ENCODE measurements around the gene TYW1B. TPM values are rescaled to one million over a fixed set of nuclear protein-coding genes. Genes with fewer than 3 reads are reported as not detected.
A peak's percentile ranks its signal among the peaks of the same experiment; 100 is the strongest.
"Not testable (repeated sequence)": the region's sequence is repeated elsewhere in the genome, so short reads cannot be mapped to it uniquely, and the experiment has no call there.

TYW1B gene
- total and polyA plus RNA-seq, 12 donors = 0.72 to 13.4 (median 2.5) TPM

DNA sequence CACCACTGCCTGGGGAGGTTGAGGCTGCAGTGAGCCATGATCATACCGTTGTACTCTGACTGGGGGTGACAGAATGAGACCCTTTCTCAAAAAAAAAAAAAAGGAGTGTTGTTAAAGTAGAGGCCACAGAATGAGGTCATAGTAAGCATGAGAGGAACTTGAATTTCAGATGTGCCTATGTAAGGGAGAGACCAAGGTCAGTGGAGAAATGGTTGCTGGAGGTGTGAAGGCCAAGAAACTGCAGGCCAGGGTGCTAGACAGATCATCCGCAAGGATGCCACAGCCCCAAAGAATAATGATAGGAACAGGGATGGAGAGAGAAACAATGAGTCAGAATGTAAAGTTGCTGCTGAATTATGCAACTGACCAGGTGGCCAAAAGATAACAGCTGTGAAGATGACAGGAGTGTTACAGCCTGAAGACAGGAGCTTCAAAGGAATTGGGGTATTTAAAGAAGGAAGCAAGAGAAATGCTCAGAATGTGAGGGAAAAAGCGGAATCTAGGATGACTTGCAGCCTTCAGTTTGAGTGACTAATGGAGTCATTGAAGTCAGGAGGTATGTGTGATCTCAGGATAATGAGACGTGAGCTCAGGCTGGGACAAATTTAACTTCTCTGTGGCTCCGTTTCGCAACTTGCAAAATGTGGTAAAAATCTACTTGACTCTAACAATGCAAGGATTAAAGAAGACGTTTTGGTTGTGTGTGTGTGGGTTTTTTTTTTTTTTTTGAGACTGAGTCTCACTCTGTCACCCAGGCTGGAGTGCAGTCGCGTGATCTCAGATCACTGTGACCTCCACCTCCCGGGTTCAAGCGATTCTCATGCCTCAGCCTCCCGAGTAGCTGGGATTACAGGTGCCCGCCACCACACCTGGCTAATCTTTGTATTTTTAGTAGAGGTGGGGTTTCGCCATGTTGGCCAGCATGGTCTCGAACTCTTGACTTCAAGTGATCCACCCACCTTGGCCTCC, 22.2 kb downstream of the TYW1B start:
- WGBS, 4 donors = 72 to 85% (median 76%) methylated on average over 15 of the region's 15 CpGs
- H3K27me3 ChIP-seq = no peaks in the 10 kb centered on the region
- TF ChIP-seq, protein P1, sequence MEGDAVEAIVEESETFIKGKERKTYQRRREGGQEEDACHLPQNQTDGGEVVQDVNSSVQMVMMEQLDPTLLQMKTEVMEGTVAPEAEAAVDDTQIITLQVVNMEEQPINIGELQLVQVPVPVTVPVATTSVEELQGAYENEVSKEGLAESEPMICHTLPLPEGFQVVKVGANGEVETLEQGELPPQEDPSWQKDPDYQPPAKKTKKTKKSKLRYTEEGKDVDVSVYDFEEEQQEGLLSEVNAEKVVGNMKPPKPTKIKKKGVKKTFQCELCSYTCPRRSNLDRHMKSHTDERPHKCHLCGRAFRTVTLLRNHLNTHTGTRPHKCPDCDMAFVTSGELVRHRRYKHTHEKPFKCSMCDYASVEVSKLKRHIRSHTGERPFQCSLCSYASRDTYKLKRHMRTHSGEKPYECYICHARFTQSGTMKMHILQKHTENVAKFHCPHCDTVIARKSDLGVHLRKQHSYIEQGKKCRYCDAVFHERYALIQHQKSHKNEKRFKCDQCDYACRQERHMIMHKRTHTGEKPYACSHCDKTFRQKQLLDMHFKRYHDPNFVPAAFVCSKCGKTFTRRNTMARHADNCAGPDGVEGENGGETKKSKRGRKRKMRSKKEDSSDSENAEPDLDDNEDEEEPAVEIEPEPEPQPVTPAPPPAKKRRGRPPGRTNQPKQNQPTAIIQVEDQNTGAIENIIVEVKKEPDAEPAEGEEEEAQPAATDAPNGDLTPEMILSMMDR (IDR thresholded peaks at IDR 0.05) = no peak
- H3K9me3 ChIP-seq (replicated peaks in 1 of 3) = no peaks in the 10 kb centered on the region
- H3K27ac ChIP-seq = no peak overlapping the region
- no peaks in the 10 kb centered on the region for H3K4me1 ChIP-seq (replicated peaks in 1 of 2)
- intact Hi-C loops (cut with DNase I) = no loop called here
- peak in 3 of 7 donors; percentile 13 to 37 (median 33) for DNase-seq
- H3K36me3 ChIP-seq (replicated peaks in 1 of 2) = peaks cover 0 to 5% of the 10 kb centered on the region in 2 donors
- no peak overlapping the region for H3K4me3 ChIP-seq

DNA sequence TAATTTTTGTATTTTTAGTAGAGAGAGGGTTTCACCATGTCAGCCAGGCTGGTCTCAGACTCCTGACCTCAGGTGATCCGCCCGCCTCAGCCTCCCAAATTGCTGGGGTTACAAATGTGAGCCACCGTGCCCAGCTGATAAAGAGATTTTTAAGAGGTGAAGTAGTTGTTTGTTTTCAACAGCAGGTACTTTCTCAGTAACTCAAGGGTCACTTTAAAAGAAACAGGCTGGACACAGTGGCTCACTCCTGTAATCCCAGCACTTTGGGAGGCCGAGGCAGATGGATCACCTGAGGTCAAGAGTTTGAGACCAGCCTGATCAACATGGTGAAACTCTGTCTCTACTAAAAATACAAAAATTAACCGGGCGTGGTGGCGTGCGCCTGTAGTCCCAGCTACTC, 24.2 kb downstream of the TYW1B start:
- H3K36me3 ChIP-seq (replicated peaks in 1 of 2); intact Hi-C loops (cut with DNase I); H3K27me3 ChIP-seq; H3K9me3 ChIP-seq (replicated peaks in 1 of 3); H3K27ac ChIP-seq; H3K4me1 ChIP-seq (replicated peaks in 1 of 2); H3K4me3 ChIP-seq; DNase-seq: not testable (repeated sequence)
- WGBS, 4 donors = 93 to 100% (median 97%) methylated on average over 8 of the region's 8 CpGs

DNA sequence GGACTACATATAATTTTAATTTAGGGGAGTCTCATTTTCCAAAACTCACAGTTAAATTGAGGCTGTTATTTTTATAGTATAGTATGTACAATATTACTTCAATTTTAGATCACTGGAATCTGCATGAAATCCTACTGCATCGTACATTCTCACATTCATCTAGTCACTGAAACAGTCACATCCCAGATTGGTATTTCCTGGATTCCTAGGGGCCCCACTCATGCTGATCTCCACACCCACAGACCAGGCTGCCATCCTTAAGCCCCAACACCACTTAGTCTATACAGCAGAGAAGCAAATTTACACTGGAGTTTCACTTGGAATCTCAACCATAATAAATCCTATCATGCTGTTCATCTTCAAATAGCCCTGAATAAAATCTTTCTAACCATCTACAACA, 26.4 kb downstream of the TYW1B start:
- H3K9me3 ChIP-seq (replicated peaks in 1 of 3); H3K27me3 ChIP-seq; DNase-seq; H3K27ac ChIP-seq; H3K4me1 ChIP-seq (replicated peaks in 1 of 2); H3K36me3 ChIP-seq (replicated peaks in 1 of 2); H3K4me3 ChIP-seq; intact Hi-C loops (cut with DNase I): not testable (repeated sequence)
- 0 to 50% (median 13%) methylated on average over 1 of the region's 1 CpG for whole genome bisulfite sequencing, 4 donors

DNA sequence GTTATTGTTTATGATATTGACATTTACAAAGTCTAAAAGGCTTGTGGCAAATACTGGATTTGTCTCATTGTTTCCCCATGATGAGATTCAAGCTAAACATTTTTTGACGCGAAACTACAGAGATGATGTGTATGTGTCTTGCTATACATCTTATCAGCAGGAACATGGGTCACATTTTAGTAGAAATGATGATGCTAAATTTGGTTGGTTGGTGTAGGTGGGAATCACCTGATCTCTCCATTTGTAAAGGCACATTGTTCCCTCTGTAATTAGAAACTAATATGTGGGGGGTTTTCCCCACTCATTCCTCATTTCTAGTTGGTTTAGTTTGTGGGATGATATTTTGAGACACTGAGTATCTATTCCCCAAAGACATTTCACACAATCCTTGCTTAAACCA, 32.6 kb downstream of the TYW1B start:
- DNase-seq; H3K4me1 ChIP-seq (replicated peaks in 1 of 2); H3K36me3 ChIP-seq (replicated peaks in 1 of 2); intact Hi-C loops (cut with DNase I); H3K4me3 ChIP-seq; H3K27ac ChIP-seq; H3K27me3 ChIP-seq; H3K9me3 ChIP-seq (replicated peaks in 1 of 3): not testable (repeated sequence)
- WGBS, 4 donors = 97 to 100% (median 99%) methylated on average over 2 of the region's 2 CpGs

DNA sequence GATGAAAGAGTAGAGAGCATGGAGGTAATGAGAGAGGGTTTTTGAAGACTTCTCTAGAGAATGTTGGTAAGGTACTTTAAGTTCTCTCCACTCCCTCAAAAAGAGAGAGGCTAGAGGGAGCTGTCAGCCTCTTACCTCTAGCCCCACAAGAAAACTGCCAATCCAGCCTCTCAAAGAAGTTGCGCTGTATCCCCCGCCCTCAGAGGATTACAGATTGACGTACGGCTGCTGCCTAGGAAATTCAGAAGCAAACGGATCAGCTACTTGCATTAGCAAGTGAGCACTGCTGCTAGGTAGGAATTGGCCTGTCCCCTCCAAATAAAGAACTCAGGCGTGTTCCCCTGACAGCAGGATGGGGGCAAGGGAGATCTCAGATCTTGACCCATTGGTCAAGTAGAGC, 34.2 kb downstream of the TYW1B start:
- no peak overlapping the region for H3K4me3 ChIP-seq
- no peaks in the 10 kb centered on the region for H3K9me3 ChIP-seq (replicated peaks in 1 of 3)
- DNase-seq = no peak
- no peaks in the 10 kb centered on the region for H3K4me1 ChIP-seq (replicated peaks in 1 of 2)
- intact Hi-C loops (cut with DNase I) = no loop called here
- H3K36me3 ChIP-seq (replicated peaks in 1 of 2) = no peaks in the 10 kb centered on the region
- no peaks in the 10 kb centered on the region for H3K27me3 ChIP-seq
- TF ChIP-seq POLR2A (IDR thresholded peaks at IDR 0.05) = no peak
- TF ChIP-seq, protein P1 (IDR thresholded peaks at IDR 0.05) = no peak
- no peak overlapping the region for H3K27ac ChIP-seq
- WGBS, 4 donors = 95 to 98% (median 97%) methylated on average over 5 to 6 of the region's 6 CpGs

DNA sequence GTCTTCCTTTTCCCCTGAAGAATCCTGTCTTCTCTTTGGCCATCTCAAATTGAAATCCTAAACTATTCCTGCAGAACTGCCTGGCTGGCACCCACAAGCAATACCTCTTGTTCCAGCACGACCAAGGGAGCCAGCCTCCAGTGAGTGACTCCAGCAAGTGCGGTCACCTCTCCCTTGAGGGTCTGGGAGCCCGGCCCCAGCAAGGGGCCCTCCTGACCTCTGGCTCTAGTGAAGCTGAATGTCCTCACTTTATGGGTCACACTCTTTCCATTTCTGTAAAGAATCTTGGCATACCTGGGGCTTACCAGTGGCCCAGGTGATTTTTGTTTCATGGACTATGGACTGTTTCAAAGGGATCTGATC, 37.3 kb downstream of the TYW1B start:
- H3K4me3 ChIP-seq; H3K36me3 ChIP-seq (replicated peaks in 1 of 2); intact Hi-C loops (cut with DNase I); H3K9me3 ChIP-seq (replicated peaks in 1 of 3); H3K27me3 ChIP-seq; H3K27ac ChIP-seq; DNase-seq; H3K4me1 ChIP-seq (replicated peaks in 1 of 2): not testable (repeated sequence)
- 87 to 90% (median 90%) methylated on average over 2 to 3 of the region's 3 CpGs for WGBS, 4 donors

DNA sequence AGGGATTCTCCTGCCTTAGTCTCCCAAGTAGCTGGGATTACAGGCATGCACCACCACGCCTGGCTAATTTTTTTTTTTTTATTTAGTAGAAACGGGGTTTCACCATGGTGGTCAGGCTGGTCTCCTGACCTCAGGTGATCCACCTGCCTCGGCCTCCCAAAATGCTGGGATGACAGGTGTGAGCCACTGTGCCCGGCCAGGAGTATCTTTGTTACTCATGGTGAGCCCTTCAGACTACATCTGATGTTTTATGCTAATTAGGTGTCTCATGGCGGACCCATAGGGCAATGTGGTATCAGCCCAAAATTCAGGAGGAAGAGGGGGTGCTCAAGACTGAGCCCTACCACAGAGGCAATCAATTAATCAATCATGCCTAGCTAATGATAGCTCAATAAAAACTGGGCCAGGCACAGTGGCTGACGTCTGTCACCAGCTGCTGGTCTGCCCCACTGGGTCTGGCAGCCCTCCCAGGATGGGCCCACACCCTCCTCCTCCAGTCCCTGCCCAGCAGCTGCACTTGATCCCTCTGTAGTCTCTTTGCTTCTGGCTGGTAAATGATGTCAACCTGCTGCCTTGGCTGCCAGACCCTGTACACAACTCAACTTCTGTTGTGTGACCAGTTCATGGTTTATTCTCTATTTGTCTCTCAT, 37.8 kb downstream of the TYW1B start:
- H3K27me3 ChIP-seq; H3K27ac ChIP-seq; H3K36me3 ChIP-seq (replicated peaks in 1 of 2); H3K4me1 ChIP-seq (replicated peaks in 1 of 2); H3K9me3 ChIP-seq (replicated peaks in 1 of 3); intact Hi-C loops (cut with DNase I); H3K4me3 ChIP-seq: not testable (repeated sequence)
- peak in 5 of 7 donors; percentile 20 to 80 (median 35) for DNase-seq
- 76 to 85% (median 81%) methylated on average over 5 to 6 of the region's 6 CpGs for WGBS, 4 donors
